HL-60 (cell line): ENCODE measurements around the gene TBC1D16.

Experiments
- GABPA ChIP-seq: IDR thresholded peaks from 2 replicates; pipeline ENCODE4 v1.6.1; 2012; ENCODE audit warnings: low read depth
- POLR2AphosphoS5 ChIP-seq: IDR thresholded peaks from 2 replicates; pipeline ENCODE4 v1.6.1; 2012; ENCODE audit warnings: low read depth
- SPI1 ChIP-seq: IDR thresholded peaks from 2 replicates; pipeline ENCODE4 v1.6.1; 2012; ENCODE audit warnings: low read depth, mild to moderate bottlenecking, borderline replicate concordance
- TF ChIP-seq, protein P1 (sequence below): IDR thresholded peaks from one replicate; pipeline ENCODE4 v1.5.1; 2011; ENCODE audit warnings: low read length, control low read depth, inconsistent platforms; ENCODE audit not compliant: insufficient read depth
- TF ChIP-seq, protein P2 (sequence below): IDR thresholded peaks from 2 replicates; pipeline ENCODE4 v1.6.1; 2012; ENCODE audit warnings: low read depth; ENCODE audit not compliant: insufficient replicate concordance

DNA sequence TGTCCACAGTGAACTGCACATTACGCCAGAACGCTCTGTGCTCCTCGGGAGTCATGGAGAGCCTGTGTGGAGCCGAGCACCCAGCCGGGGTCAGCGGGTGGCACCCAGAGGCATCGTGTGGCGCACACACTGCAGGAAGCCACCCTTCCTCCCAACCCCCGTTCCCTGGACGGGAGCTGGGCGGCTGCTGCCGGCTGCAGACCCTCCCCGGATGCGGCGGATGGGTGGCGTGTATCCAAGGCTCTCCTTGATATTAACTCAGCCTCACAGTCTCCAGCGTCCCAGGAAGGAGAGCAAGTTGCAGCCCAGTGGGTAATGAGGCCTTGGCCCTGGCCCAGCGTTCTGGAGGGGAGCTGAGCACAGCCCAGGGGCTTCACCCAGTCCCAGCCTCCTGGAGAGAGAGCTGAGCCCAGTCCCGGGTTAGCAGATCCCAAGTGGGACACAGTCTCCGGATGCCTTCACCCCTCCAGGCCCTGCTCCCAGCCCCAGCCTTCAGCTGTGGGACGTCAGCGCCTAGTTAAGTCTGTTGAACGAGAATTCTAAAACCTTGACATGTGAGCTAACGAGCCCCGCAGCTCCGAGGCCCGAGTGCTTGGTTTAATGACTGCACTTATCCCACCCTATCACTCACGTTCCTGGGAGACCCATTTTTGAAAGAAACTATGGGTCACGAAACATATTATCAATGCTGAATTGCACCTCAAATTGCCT lies 86.6 kb downstream of the TBC1D16 start:
- TF ChIP-seq, protein P1, sequence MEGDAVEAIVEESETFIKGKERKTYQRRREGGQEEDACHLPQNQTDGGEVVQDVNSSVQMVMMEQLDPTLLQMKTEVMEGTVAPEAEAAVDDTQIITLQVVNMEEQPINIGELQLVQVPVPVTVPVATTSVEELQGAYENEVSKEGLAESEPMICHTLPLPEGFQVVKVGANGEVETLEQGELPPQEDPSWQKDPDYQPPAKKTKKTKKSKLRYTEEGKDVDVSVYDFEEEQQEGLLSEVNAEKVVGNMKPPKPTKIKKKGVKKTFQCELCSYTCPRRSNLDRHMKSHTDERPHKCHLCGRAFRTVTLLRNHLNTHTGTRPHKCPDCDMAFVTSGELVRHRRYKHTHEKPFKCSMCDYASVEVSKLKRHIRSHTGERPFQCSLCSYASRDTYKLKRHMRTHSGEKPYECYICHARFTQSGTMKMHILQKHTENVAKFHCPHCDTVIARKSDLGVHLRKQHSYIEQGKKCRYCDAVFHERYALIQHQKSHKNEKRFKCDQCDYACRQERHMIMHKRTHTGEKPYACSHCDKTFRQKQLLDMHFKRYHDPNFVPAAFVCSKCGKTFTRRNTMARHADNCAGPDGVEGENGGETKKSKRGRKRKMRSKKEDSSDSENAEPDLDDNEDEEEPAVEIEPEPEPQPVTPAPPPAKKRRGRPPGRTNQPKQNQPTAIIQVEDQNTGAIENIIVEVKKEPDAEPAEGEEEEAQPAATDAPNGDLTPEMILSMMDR: no peak
- TF ChIP-seq POLR2AphosphoS5 (no peak), SPI1 (no peak), GABPA (no peak)
- TF ChIP-seq, protein P2, sequence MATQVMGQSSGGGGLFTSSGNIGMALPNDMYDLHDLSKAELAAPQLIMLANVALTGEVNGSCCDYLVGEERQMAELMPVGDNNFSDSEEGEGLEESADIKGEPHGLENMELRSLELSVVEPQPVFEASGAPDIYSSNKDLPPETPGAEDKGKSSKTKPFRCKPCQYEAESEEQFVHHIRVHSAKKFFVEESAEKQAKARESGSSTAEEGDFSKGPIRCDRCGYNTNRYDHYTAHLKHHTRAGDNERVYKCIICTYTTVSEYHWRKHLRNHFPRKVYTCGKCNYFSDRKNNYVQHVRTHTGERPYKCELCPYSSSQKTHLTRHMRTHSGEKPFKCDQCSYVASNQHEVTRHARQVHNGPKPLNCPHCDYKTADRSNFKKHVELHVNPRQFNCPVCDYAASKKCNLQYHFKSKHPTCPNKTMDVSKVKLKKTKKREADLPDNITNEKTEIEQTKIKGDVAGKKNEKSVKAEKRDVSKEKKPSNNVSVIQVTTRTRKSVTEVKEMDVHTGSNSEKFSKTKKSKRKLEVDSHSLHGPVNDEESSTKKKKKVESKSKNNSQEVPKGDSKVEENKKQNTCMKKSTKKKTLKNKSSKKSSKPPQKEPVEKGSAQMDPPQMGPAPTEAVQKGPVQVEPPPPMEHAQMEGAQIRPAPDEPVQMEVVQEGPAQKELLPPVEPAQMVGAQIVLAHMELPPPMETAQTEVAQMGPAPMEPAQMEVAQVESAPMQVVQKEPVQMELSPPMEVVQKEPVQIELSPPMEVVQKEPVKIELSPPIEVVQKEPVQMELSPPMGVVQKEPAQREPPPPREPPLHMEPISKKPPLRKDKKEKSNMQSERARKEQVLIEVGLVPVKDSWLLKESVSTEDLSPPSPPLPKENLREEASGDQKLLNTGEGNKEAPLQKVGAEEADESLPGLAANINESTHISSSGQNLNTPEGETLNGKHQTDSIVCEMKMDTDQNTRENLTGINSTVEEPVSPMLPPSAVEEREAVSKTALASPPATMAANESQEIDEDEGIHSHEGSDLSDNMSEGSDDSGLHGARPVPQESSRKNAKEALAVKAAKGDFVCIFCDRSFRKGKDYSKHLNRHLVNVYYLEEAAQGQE: no peak
